ENCODE measurements around the gene SLAIN2. TPM values are rescaled to one million over a fixed set of nuclear protein-coding genes. Genes with fewer than 3 reads are reported as not detected.

SLAIN2 gene
- total RNA-seq, 1 donor from 2014 or later = 94.3 TPM

GRCh38 chr4:48470570-48470969, 129.2 kb downstream of the SLAIN2 start:
- Histone ChIP-seq H3K36me3 (no peaks in the 10 kb centered on the region), H3K4me1 (no peaks in the 10 kb centered on the region), H3K4me3 (no peak overlapping the region), H3K27ac (no peak overlapping the region), H3K9me3 (no peaks in the 10 kb centered on the region), H3K27me3 (no peaks in the 10 kb centered on the region)
- ATAC-seq (no peak), DNase-seq (no peak)
- intact Hi-C loops (cut with DNase I) = no loop called here
- TF ChIP-seq CTCF (IDR thresholded peaks at IDR 0.05) = no peak

- Histone ChIP-seq H3K27ac (no peak overlapping the region), H3K36me3 (no peaks in the 10 kb centered on the region), H3K4me1 (no peaks in the 10 kb centered on the region), H3K27me3 (no peaks in the 10 kb centered on the region), H3K9me3 (no peaks in the 10 kb centered on the region), H3K4me3 (no peak overlapping the region)
- ATAC-seq (no peak), DNase-seq (no peak)
- TF ChIP-seq CTCF (IDR thresholded peaks at IDR 0.05) = no peak
- intact Hi-C loops (cut with DNase I) = no loop called here
These were observed 131.5 kb downstream of the SLAIN2 start for GRCh38 chr4:48472794-48473193.

- Histone ChIP-seq H3K27ac (no peak overlapping the region), H3K27me3 (peaks cover 6% of the 10 kb centered on the region), H3K4me1 (no peaks in the 10 kb centered on the region), H3K4me3 (no peak overlapping the region), H3K9me3 (no peaks in the 10 kb centered on the region), H3K36me3 (no peaks in the 10 kb centered on the region)
- intact Hi-C loops (cut with DNase I) = no loop called here
- no peak for ATAC-seq
- DNase-seq = no peak
- no peak for TF ChIP-seq CTCF (IDR thresholded peaks at IDR 0.05)
These were observed 134.4 kb downstream of the SLAIN2 start for GRCh38 chr4:48475770-48476169.

Other genes starting within 250 kb of the SLAIN2 start
- gene TXK, start 207.3 kb upstream of the SLAIN2 start, total RNA-seq = 4.4 TPM
- 7.7 TPM for gene TEC, start 71.7 kb upstream of the SLAIN2 start, total RNA-seq
- gene SLC10A4, start 141.8 kb downstream of the SLAIN2 start, total RNA-seq = 3.1 TPM
- 0.55 TPM for gene ZAR1, start 148.7 kb downstream of the SLAIN2 start, total RNA-seq